Keratinocyte (primary cell): ENCODE data around the gene RAD23B. TPM values are rescaled to one million over a fixed set of nuclear protein-coding genes. Genes with fewer than 3 reads are reported as not detected.

Experiments
- DNase-seq: peaks from one replicate; pipeline ENCODE4 v3.0.0-alpha.2; 2011; ENCODE audit warnings: low read depth, missing footprints, low spot score
- FAIRE-seq: peaks from 2 replicates; lab custom pipeline; 2011; peaks lifted over from hg19 to GRCh38; lab: Jason Lieb, UNC
- H2AFZ ChIP-seq: 2 replicates; pipeline ENCODE4 v1.6.0; 2012; ENCODE audit warnings: low read length, control low read depth, inconsistent platforms; ENCODE audit not compliant: control insufficient read depth
- H3K27ac ChIP-seq: 2 replicates; pipeline ENCODE4 v1.5.1; 2011; ENCODE audit warnings: low read length; ENCODE audit not compliant: control insufficient read depth, insufficient read depth
- H3K27me3 ChIP-seq: 3 replicates; pipeline ENCODE4 v1.6.0; 2011; ENCODE audit warnings: low read length; ENCODE audit not compliant: control insufficient read depth, insufficient read depth; ENCODE audit errors: extremely low read depth
- H3K36me3 ChIP-seq, 2 experiments: 2 replicates in 1 of 2; 3 replicates in 1 of 2; pipeline ENCODE4 v1.5.1; 2011; ENCODE audit warnings: low read length in 2 of 2, mild to moderate bottlenecking in 1 of 2; ENCODE audit not compliant: control insufficient read depth in 2 of 2, insufficient read depth in 2 of 2; ENCODE audit errors: extremely low read depth in 1 of 2
- H3K4me1 ChIP-seq: 3 replicates; pipeline ENCODE4 v1.5.1; 2011; ENCODE audit warnings: low read length; ENCODE audit not compliant: control insufficient read depth, insufficient read depth; ENCODE audit errors: extremely low read depth
- H3K4me2 ChIP-seq: 3 replicates; pipeline ENCODE4 v1.6.0; 2011; ENCODE audit warnings: low read depth, low read length; ENCODE audit not compliant: control insufficient read depth, insufficient read depth; ENCODE audit errors: extremely low read depth
- H3K4me3 ChIP-seq, 3 experiments: fragments of 200-600 bp in 1 of 3; sonication (generic) in 1 of 3; 2 replicates in 2 of 3; 3 replicates in 1 of 3; pipeline ENCODE4 v1.5.1; 2011 to 2016; ENCODE audit warnings: low read length in 3 of 3, mild to moderate bottlenecking in 3 of 3, control low read depth in 2 of 3, inconsistent platforms in 1 of 3, low read depth in 1 of 3, mixed read lengths in 1 of 3, mixed run types in 1 of 3, moderate library complexity in 1 of 3; ENCODE audit not compliant: control insufficient read depth in 2 of 3, insufficient read depth in 2 of 3; ENCODE audit errors: extremely low read depth in 1 of 3
- H3K79me2 ChIP-seq: 2 replicates; pipeline ENCODE4 v1.6.0; 2012; ENCODE audit warnings: low read length; ENCODE audit not compliant: control insufficient read depth, insufficient read depth
- H3K9ac ChIP-seq: 3 replicates; pipeline ENCODE4 v1.6.0; 2011; ENCODE audit warnings: low read length; ENCODE audit not compliant: control insufficient read depth, insufficient read depth; ENCODE audit errors: extremely low read depth
- H3K9me1 ChIP-seq: 3 replicates; pipeline ENCODE4 v1.6.0; 2011; ENCODE audit warnings: low read length; ENCODE audit not compliant: control insufficient read depth, insufficient read depth; ENCODE audit errors: extremely low read depth
- H3K9me3 ChIP-seq: 2 replicates; pipeline ENCODE4 v1.5.1; 2012; ENCODE audit warnings: low read depth, low read length; ENCODE audit not compliant: control insufficient read depth
- H4K20me1 ChIP-seq: 3 replicates; pipeline ENCODE4 v1.6.0; 2011; ENCODE audit warnings: low read length; ENCODE audit not compliant: control insufficient read depth, insufficient read depth; ENCODE audit errors: extremely low read depth
- EZH2 ChIP-seq: IDR thresholded peaks from one replicate; pipeline ENCODE4 v1.6.1; 2012; ENCODE audit warnings: inconsistent platforms, mild to moderate bottlenecking, low read length, moderate library complexity
- dilution Hi-C: fragments of 300-500 bp; cut with MboI; formaldehyde crosslinking; loops from one replicate; pipeline ENCODE4 v1.7.0; 2020; ENCODE audit warnings: low sequenced_read_pairs; ENCODE audit not compliant: extremely low pct_ligation_motif_present
- polyA plus RNA-seq, 5 experiments: library from polyadenylated mRNA; depleted of rRNA in 3 of 5; stranded (reverse) in 3 of 5; stranded (forward) in 1 of 5; unstranded in 1 of 5; fragments of >200 nt; gene quantifications; 1 replicate in 1 of 5; 2 replicates in 3 of 5; 3 replicates in 1 of 5; pipeline versions ENCODE4 v1.2.1 to v1.2.3, GENCODE V29; 2011 to 2012; ENCODE audit warnings: missing spikeins in 2 of 5, low read depth in 1 of 5, low replicate concordance in 1 of 5
- TF ChIP-seq, protein P1 (sequence below), 3 experiments: IDR thresholded peaks in 1 of 3; conservative IDR thresholded peaks in 1 of 3; optimal IDR thresholded peaks in 1 of 3; 2 replicates in 2 of 3; 3 replicates in 1 of 3; pipeline versions ENCODE3 to v1.5.1; 2011; ENCODE audit warnings: low read length in 3 of 3, mild to moderate bottlenecking in 3 of 3, moderate library complexity in 2 of 3, control low read depth in 1 of 3, inconsistent platforms in 1 of 3; ENCODE audit not compliant: insufficient read depth in 2 of 3; ENCODE audit errors: extremely low read depth in 1 of 3

The RAD23B gene
- polyA plus RNA-seq, 1 donor (not counting 4 experiments of a cell fraction or from before 2014, with no cell fraction given), result 168 TPM

- Histone ChIP-seq H3K9me1 (no peaks in the 10 kb centered on the region), H3K9ac (no peak overlapping the region), H3K4me3 (no peak overlapping the region), H4K20me1 (no peaks in the 10 kb centered on the region), H3K4me2 (no peak overlapping the region), H3K36me3 (no peaks in the 10 kb centered on the region), H3K79me2 (no peaks in the 10 kb centered on the region), H3K9me3 (no peaks in the 10 kb centered on the region), H3K4me1 (peaks cover 24% of the 10 kb centered on the region), H3K27ac (no peak overlapping the region), H2AFZ (no peak overlapping the region), H3K27me3 (no peaks in the 10 kb centered on the region)
- dilution Hi-C loops, result no loop called here
- TF ChIP-seq, protein P1, sequence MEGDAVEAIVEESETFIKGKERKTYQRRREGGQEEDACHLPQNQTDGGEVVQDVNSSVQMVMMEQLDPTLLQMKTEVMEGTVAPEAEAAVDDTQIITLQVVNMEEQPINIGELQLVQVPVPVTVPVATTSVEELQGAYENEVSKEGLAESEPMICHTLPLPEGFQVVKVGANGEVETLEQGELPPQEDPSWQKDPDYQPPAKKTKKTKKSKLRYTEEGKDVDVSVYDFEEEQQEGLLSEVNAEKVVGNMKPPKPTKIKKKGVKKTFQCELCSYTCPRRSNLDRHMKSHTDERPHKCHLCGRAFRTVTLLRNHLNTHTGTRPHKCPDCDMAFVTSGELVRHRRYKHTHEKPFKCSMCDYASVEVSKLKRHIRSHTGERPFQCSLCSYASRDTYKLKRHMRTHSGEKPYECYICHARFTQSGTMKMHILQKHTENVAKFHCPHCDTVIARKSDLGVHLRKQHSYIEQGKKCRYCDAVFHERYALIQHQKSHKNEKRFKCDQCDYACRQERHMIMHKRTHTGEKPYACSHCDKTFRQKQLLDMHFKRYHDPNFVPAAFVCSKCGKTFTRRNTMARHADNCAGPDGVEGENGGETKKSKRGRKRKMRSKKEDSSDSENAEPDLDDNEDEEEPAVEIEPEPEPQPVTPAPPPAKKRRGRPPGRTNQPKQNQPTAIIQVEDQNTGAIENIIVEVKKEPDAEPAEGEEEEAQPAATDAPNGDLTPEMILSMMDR (optimal IDR thresholded peaks at IDR 0.05 in 1 of 3, IDR thresholded peaks at IDR 0.05 in 1 of 3, conservative IDR thresholded peaks at IDR 0.05 in 1 of 3; ENCODE audit: extremely low read depth in 1 of 3, insufficient read depth in 2 of 3, low read length in 3 of 3), result no peak
- no peak for TF ChIP-seq EZH2
- DNase-seq (no peak), FAIRE-seq (no peak)
Measured at GRCh38 chr9:107240260-107240659, 42.8 kb upstream of the RAD23B start.

DNA sequence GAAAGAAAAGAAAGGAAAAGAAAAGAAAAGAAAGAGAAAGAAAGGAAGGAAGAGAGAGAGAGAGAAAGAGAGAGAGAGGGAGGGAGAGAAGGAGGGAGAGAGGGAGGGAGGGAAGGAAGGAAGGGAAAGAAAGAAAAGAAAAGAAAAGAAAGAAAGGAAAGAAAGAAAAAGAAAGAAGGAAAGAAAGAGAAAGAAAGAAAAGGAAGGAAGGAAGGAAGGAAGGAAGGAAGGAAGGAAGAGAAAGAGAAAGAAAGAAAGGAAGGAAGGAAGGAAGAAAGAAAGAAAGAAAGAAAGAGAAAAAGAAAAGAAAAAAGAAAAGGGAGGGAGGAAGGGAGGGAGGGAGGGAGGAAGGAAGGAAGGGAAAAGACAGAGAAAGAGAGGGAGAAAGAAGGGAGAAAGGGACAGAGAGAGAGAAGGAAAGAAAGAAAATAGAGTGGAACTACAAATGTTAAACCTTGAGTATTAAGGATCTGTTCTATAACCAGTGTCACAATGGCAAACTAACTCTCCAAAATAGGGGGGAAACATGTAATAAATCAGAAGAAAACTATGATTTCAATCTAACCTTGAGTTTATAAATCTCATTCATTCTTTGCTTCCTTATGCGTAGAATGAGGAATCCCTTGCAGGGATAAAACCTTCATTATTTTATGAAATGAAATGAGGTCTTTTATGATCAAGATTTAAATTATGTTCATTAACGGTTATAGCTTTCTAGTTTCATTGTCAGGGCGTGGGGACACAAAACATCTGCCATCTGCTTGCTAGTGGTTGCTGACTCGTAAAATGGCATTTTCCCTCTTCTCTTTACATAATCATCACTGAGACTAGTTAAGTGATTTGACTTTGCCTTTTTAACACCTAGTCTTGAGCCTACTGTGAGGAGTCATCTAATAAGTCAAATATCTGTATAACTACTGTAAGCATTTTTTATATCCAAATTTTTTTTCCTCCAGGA, 40.7 kb upstream of the RAD23B start:
- no peak for DNase-seq
- peak overlapping the region; percentile 84 for H3K27ac ChIP-seq
- TF ChIP-seq, protein P1 (optimal IDR thresholded peaks at IDR 0.05 in 1 of 3, IDR thresholded peaks at IDR 0.05 in 1 of 3, conservative IDR thresholded peaks at IDR 0.05 in 1 of 3; ENCODE audit: extremely low read depth in 1 of 3, insufficient read depth in 2 of 3, low read length in 3 of 3), result no peak
- TF ChIP-seq EZH2, result no peak
- H3K79me2 ChIP-seq, result peaks cover 2% of the 10 kb centered on the region
- no peak overlapping the region for H2AFZ ChIP-seq
- H3K36me3 ChIP-seq, result no peaks in the 10 kb centered on the region
- H3K9ac ChIP-seq, result no peak overlapping the region
- dilution Hi-C loops, result no loop called here
- H3K4me1 ChIP-seq, result peaks cover 32% of the 10 kb centered on the region
- no peak for FAIRE-seq
- H3K9me1 ChIP-seq, result no peaks in the 10 kb centered on the region
- H3K4me2 ChIP-seq, result peak overlapping the region; percentile 77
- H3K4me3 ChIP-seq, result peak overlapping the region in 1 of 3 experiments; percentile 17
- H3K9me3 ChIP-seq, result no peaks in the 10 kb centered on the region
- H3K27me3 ChIP-seq, result no peaks in the 10 kb centered on the region
- no peaks in the 10 kb centered on the region for H4K20me1 ChIP-seq
